ENCODE data around the gene RAET1L.

- TF ChIP-seq POLR2A (IDR thresholded peaks at IDR 0.05; ENCODE audit: low read depth) (no peak), EP300 (IDR thresholded peaks at IDR 0.05) (no peak)
- TF ChIP-seq, protein P1, sequence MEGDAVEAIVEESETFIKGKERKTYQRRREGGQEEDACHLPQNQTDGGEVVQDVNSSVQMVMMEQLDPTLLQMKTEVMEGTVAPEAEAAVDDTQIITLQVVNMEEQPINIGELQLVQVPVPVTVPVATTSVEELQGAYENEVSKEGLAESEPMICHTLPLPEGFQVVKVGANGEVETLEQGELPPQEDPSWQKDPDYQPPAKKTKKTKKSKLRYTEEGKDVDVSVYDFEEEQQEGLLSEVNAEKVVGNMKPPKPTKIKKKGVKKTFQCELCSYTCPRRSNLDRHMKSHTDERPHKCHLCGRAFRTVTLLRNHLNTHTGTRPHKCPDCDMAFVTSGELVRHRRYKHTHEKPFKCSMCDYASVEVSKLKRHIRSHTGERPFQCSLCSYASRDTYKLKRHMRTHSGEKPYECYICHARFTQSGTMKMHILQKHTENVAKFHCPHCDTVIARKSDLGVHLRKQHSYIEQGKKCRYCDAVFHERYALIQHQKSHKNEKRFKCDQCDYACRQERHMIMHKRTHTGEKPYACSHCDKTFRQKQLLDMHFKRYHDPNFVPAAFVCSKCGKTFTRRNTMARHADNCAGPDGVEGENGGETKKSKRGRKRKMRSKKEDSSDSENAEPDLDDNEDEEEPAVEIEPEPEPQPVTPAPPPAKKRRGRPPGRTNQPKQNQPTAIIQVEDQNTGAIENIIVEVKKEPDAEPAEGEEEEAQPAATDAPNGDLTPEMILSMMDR (IDR thresholded peaks at IDR 0.05) = no peak
Measured at GRCh38 chr6:150072201-150072600, 46.9 kb upstream of the RAET1L start.
